DND-41 (cell line): Measurements from ENCODE around the gene RIMS1.

Source experiments
- CTCF ChIP-seq: IDR thresholded peaks from 2 replicates; pipeline ENCODE4 v1.5.1; 2012; ENCODE audit warnings: borderline replicate concordance, low read length, moderate library complexity, mild to moderate bottlenecking; ENCODE audit not compliant: poor library complexity, severe bottlenecking; ENCODE audit errors: extremely low read depth
- EZH2 ChIP-seq: IDR thresholded peaks from 3 replicates; pipeline ENCODE4 v1.6.1; 2012; ENCODE audit warnings: borderline replicate concordance, low read depth, mild to moderate bottlenecking, moderate library complexity, low read length, inconsistent platforms; ENCODE audit not compliant: severe bottlenecking

- TF ChIP-seq EZH2 (no peak), CTCF (no peak)
These were observed 352.6 kb downstream of the RIMS1 start for GRCh38 chr6:72238900-72239299.
